Left ventricle myocardium superior (tissue), 1 donor: Measurements from ENCODE around the gene IL16. TPM values are rescaled to one million over a fixed set of nuclear protein-coding genes. Genes with fewer than 3 reads are reported as not detected.
A peak's percentile ranks its signal among the peaks of the same experiment; 100 is the strongest.
"Not testable (repeated sequence)": the region's sequence is repeated elsewhere in the genome, so short reads cannot be mapped to it uniquely, and the experiment has no call there.

Experiments
- ATAC-seq: fragments of 200-7000 bp; cut with Tn5 transposase; one replicate; pipeline ENCODE4 v1.9.1; 2020; ENCODE audit warnings: mild to moderate bottlenecking, moderate library complexity
- DNase-seq: peaks from one replicate; pipeline ENCODE4 v3.0.0-alpha.2; 2020
- intact Hi-C: fragments of 100-400 bp; cut with micrococcal nuclease; formaldehyde crosslinking; loops from one replicate; pipeline ENCODE4 v1.11.0; 2022
- long read RNA-seq: library from polyadenylated mRNA; unstranded; transcript quantifications from one replicate; pipeline ENCODE4 v2.0.0, GENCODE V29; 2021
- total RNA-seq: library from RNA; stranded (reverse); fragmentation: NEBNext Ultra II Directional; extraction: Animal tissue kit (Norgen Biotek cat#: 25700); gene quantifications from one replicate; pipeline ENCODE4 v1.2.1, GENCODE V29; 2021
- donor health status: DM: no; HTN: yes; CAD: no; lungs with severe emphysema.

Gene IL16
- total RNA-seq: 5.5 TPM
- long read RNA-seq, partial matches to known transcripts: 1 of 4 reads
- long read RNA-seq, other reads (novel, unspliced or antisense): 3 of 4 reads

DNA sequence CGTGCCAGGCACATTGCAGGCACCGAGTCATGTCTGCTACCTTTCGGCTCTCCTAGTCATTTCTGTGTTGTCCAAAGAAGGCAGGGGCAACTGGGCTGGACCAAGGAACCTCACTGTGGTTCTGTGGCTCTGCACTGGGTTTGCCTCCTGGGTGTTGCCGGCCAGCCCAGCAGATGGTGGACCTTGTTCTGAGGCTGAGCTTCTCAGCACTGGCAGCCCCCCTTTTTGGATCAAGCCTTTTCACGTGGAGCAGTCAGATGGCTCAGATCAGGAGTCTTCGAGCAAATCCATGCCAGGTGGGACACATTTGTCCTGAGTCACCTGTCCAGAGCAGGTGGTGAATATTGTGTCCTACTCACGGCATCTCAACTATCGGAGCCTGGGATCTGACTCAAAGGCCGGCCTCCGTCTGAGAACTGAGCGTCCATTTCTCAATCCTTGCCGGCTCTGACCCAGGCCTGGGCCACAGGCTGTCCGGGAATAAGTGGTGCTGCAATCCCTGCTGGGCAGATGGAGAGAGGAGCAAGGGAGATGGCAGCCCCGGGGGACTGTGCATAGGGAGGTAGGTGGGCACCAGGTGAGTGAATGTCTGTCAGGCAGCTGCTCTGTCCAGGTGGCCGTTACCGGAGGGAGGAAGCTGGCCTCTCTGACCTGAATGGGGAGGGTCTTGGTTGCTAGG lies at the start of gene IL16:
Gene IL16 (plus strand): TSS at position 304 of the 679 bp plus-strand sequence. CDS start 28,521 bp downstream, outside the sequence.
- intact Hi-C loops: no loop called here
- ATAC-seq: no peak
- no peak for DNase-seq

GRCh38 chr15:81151389-81151788 lies 45.3 kb upstream of the IL16 start:
- intact Hi-C loops: no loop called here
- ATAC-seq (no peak), DNase-seq (no peak)

GRCh38 chr15:81152339-81152738 lies 44.3 kb upstream of the IL16 start:
- no peak for DNase-seq
- intact Hi-C loops: no loop called here
- no peak for ATAC-seq

DNA sequence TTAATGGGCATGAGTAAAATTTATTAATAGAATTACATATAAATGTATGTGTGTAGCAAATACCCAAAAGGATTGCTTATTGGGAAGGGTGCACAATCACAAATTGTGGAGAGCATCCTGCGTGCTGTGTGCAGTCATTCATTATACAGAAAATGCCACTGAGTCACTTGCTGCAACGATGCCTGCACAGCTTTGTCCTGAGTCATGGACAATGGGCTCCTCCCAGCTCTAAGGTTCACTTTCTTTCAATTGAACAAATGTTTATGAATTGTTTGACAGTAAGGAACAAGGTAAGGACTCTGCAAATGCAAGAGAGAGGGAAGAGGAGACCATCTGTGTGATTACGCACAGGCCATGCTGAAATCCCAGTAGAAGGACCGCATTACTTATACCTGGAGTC lies 43.9 kb upstream of the IL16 start:
- ATAC-seq (no peak), DNase-seq (no peak)
- intact Hi-C loops: no loop called here

- DNase-seq (no peak), ATAC-seq (peak; percentile 51)
- intact Hi-C loops: loop anchor here (5.0 kb wide), 1 partner anchor 112 kb away; no protein-coding TSS in a partner anchor
These were observed 41.1 kb upstream of the IL16 start for GRCh38 chr15:81155375-81156218.

DNA sequence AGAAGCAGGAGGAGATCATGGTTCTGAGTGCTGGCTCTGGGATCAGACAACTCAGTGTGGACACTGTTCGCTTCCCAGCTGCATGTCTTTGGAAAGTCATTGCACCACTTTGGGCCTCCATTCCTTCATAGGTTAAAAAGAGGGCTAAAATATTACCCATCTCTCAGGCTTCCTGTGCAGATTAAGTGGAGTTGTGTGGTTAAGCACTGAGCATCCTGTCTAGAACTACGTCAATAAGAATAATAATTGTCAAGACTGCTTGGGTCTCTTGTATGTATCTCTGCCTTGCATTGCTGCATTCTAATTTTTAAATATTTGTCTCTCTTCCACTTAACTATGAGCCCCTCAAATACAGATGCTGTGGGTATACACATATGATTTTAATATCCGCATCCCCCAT lies 40.4 kb upstream of the IL16 start:
- intact Hi-C loops: loop anchor here (5.0 kb wide), 1 partner anchor 111 kb away; no protein-coding TSS in a partner anchor
- no peak for ATAC-seq

GRCh38 chr15:81157195-81157938 lies 39.3 kb upstream of the IL16 start:
- DNase-seq (no peak), ATAC-seq (peak; percentile 11)
- intact Hi-C loops: loop anchor here (5.0 kb wide), 1 partner anchor 110 kb away; no protein-coding TSS in a partner anchor

More for the DNA sequence above, 40.4 kb upstream of the IL16 start:
- DNase-seq: no peak

DNA sequence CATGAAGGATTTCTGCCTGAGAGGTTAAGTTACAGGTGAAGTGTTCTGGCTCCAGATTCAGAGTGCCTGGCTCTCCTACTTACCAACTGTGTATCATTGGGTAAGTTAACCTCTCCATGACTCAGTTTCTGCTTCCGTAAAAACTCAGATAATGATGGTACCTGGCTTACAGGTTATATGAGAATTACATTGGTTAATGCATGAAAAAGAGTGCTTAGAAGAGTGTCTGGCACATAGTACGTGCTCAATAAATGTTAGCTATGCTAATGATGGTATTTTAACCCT lies 38.8 kb upstream of the IL16 start:
- DNase-seq (no peak), ATAC-seq (no peak)
- intact Hi-C loops: loop anchor here (5.0 kb wide), 1 partner anchor 109 kb away; no protein-coding TSS in a partner anchor

DNA sequence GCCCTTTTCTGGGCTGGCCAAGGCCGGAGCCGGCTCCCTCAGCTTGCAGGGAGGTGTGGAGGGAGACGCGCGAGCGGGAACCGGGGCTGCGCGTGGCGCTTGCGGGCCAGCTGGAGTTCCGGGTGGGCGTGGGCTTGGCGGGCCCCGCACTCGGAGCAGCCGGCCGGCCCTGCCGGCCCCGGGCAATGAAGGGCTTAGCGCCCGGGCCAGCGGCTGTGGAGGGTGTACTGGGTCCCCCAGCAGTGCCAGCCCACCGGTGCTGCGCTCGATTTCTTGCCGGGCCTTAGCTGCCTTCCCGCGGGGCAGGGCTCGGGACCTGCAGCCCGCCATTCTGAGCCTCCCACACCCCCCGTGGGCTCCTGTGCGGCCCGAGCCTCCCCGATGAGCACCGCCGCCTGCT lies 38.1 kb upstream of the IL16 start:
- not testable (repeated sequence) for ATAC-seq, DNase-seq
- intact Hi-C loops: loop anchor here (5.0 kb wide), 1 partner anchor 109 kb away; no protein-coding TSS in a partner anchor

DNA sequence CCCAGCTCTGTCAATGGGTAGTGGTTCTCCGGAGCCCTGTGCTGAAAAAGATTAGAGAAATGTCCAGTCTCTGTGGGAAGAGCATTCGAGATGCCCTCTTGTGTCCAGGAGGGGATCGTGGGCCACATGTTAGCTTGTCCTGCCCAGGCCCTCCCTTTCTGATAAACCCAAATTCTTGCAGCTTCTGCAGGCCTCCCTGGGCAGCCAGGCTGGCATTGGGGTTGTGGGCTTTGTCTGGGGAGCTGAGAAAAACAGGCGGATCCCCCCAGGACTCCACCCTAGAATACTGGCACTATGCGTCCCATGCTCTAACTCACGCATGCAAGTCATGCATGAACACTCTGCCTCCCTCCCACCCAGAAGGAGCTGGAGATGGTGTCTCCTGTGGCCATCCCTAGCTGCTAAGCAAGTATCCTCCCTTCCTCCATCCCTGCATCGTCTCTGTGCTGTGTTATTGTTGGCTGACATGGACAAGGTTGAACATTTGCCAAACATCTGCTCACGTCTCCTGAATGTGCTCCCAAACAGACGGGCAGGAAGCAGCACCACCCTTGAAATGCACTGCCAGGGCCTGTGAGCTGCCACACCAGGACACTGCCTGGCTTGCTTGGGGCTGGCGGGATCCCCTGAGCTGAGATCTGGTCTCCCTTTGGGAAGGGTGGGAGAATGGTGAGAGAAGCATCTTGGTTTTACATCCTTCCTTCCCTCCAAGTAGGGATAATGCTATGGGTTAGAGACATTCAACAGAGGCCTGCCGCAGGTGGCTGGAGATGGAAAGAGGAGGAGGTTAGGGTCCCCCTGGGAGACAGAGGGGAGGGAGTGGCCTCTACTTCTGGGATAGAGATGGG lies 36.1 kb upstream of the IL16 start:
- intact Hi-C loops: no loop called here
- DNase-seq (peak; percentile 79), ATAC-seq (peak; percentile 89)

GRCh38 chr15:81161160-81161673 lies 35.5 kb upstream of the IL16 start:
- DNase-seq (no peak), ATAC-seq (no peak)
- intact Hi-C loops: no loop called here

DNA sequence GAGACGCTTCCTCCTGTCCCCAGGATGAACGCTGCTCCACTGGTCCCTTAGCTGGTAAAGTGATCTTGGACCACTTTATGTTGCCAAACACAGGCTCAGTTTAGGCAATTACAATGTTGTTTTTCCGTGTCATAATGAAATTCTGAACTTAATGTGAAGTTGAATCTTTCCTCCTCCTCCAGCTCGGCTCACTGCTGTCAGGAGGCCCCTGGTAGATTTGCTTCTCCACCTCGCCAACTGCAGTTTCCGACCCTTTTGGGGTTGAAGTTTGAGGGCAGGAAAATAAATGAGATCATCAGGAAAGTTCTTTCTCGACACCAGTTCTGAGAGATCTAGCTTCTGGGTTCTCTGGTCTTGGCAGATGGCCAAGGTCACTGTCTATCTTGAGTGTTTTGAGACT lies 34.8 kb upstream of the IL16 start:
- intact Hi-C loops: no loop called here
- DNase-seq: no peak

GRCh38 chr15:81163961-81164800 lies 32.5 kb upstream of the IL16 start:
- no peak for ATAC-seq
- DNase-seq: no peak
- intact Hi-C loops: no loop called here

More for the DNA sequence above, 34.8 kb upstream of the IL16 start:
- ATAC-seq: no peak

- DNase-seq (no peak), ATAC-seq (no peak)
- intact Hi-C loops: no loop called here
These were observed 31.1 kb upstream of the IL16 start for GRCh38 chr15:81165535-81165934.

- intact Hi-C loops: no loop called here
- no peak for DNase-seq
- no peak for ATAC-seq
These were observed 29.9 kb upstream of the IL16 start for GRCh38 chr15:81166636-81167305.

DNA sequence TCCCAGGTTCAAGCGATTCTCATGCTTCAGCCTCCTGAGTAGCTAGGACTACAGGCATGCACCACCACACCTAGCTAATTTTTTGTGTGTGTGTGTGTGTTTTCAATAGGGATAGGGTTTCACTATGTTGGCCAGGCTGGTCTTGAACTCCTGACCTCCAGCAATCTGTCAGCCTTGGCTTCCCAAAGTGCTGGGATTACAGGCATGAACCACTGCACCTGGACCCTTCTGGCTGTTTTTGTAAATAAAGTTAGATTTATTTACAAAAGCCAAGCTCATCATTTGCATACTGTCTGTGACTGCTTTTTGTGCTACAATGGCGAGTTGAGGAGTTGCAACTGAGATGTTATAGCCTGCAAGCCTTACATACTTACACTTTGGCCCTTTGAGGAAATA lies 28.6 kb upstream of the IL16 start:
- ATAC-seq: no peak
- intact Hi-C loops: no loop called here
- DNase-seq: no peak

DNA sequence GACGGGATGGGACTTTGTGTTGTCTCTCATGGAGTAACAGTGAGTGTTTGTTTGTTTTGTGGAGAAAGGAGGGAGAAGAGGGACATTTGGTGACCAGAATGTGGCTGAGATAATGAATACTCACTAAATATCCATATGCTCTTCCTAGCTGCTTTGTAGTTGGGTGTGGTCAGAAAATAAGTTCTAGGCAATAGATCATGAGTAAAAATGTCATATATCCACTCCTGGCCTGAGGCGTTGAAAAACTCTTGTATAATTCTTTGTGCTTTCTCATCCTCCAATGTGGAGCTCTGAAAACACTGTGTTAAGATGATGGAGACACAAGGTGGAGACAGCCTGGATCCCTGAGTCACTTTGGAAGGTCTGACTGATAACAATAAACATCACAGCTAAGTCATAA lies 28.0 kb upstream of the IL16 start:
- DNase-seq (no peak), ATAC-seq (no peak)
- intact Hi-C loops: no loop called here
